ENCODE measurements around the gene KCTD10.
"Not testable (repeated sequence)": the region's sequence is repeated elsewhere in the genome, so short reads cannot be mapped to it uniquely, and the experiment has no call there.

KCTD10 gene

DNA sequence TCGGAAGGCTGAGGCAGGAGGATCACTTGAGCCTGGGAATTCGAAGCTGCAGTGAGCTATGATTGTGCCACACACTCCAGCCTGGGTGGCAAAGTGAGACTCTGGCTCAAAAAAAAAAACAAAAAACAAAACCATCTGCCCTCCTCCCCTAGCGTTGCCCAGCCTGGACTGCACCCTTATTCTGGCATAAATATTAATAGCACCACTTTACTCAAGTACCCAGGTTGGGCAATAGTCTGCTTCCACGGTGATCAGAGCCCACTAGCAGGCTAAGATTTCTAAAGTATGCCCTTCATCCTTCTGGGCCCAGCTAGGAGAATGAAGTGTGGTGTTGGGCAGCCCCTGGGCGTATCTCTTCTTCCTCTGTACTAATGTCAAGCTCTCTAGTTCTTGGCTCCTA, 33.3 kb downstream of the KCTD10 start:
- no peak overlapping the region for H3K4me3 ChIP-seq (ENCODE audit: low read depth, low read length)
- TF ChIP-seq CTCF (IDR thresholded peaks at IDR 0.05; ENCODE audit: borderline replicate concordance, insufficient read depth, low read depth, low read length), result no peak

DNA sequence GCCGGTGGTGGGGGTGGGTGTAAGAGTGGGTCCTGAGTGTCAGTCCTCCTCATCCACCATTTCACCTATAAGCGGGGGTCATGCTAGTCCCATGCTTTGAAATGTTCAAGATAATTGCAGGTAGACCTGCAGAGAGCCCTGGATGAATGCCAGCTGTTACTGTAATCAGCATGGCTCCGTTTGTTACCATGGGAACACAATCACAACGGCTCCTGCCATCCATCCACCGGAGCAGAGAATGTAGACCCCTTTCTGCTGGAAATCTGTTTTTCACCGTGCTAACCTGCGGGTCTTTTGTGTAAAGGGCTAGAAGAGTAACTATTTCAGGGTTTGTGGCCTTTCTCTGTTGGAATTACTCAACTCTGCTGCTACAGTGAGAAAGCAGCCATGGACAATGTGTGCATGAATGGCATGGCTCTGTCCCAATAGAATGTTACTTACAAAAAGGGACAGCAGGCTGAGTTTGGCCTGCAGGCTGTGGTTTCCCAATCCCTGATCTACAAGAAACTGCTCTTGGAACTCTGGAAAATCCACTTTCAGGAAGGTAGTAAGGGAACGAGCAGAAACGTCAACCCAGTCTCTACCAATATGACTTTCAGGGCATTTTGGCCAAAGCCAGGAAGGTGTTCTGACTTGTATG, 36.1 kb downstream of the KCTD10 start:
- no peak for TF ChIP-seq CTCF (IDR thresholded peaks at IDR 0.05; ENCODE audit: borderline replicate concordance, insufficient read depth, low read depth, low read length)
- H3K4me3 ChIP-seq (ENCODE audit: low read depth, low read length), result no peak overlapping the region

DNA sequence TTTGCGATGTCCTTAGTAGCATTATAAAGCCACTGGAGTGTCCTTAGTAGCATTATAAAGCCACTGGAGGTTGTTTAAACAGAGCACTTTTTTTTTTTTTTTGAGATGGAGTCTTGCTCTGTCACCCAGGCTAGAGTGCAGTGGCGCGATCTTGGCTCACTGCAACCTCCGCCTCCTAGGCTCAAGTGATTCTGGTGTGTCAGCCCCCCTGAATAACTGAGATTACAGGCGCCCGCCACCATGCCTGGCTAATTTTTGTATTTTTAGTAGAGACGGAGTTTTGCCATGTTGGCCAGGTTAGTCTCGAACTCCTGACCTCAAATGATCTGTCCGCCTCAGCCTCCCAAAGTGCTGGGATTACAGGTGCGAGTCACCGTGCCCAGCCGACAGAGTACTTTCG, 37.1 kb downstream of the KCTD10 start:
- H3K4me3 ChIP-seq (ENCODE audit: low read depth, low read length), result not testable (repeated sequence)

DNA sequence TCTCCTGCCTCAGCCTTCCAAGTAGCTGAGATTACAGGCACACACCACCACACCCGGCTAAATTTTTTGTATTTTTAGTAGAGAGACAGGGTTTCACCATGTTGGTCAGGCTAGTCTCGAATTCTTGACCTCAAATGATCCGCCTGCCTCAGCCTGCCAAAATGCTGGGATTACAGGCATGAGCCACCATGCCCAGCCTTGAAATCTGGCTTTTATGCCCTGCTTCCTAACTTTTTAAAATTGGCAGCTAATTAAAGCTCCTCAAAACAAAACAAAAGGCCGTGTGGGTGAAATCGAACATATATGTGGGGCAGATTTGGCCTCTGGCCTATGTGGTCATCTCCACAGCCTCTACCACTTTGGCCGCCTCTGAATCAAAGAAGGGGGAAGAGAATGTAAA, 37.9 kb downstream of the KCTD10 start:
- no peak for TF ChIP-seq CTCF (IDR thresholded peaks at IDR 0.05; ENCODE audit: borderline replicate concordance, insufficient read depth, low read depth, low read length)
- H3K4me3 ChIP-seq (ENCODE audit: low read depth, low read length), result no peak overlapping the region

DNA sequence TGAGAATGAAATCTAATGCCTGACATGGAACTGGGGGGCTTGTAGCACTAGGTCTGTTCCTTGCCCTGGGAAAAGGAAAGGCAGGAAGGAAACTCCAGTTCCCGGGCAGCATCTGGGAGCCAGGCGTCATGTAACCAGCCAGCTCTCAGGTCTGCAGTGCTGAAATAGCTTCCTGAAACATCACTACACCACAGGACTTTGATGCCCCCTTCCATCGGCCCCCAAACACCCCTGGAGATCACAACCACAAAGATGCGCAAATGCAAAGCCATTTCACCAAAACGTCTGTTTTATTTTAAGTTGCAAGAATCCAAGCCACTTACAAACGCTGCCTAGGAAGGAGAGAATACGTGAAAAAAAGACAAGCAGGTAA, 40.9 kb downstream of the KCTD10 start:
- H3K4me3 ChIP-seq (ENCODE audit: low read depth, low read length), result no peak overlapping the region
- TF ChIP-seq CTCF (IDR thresholded peaks at IDR 0.05; ENCODE audit: borderline replicate concordance, insufficient read depth, low read depth, low read length), result no peak

GRCh38 chr12:109435428-109436187, 41.5 kb downstream of the KCTD10 start:
- TF ChIP-seq CTCF (IDR thresholded peaks at IDR 0.05; ENCODE audit: borderline replicate concordance, insufficient read depth, low read depth, low read length), result no peak
- H3K4me3 ChIP-seq (ENCODE audit: low read depth, low read length), result no peak overlapping the region

DNA sequence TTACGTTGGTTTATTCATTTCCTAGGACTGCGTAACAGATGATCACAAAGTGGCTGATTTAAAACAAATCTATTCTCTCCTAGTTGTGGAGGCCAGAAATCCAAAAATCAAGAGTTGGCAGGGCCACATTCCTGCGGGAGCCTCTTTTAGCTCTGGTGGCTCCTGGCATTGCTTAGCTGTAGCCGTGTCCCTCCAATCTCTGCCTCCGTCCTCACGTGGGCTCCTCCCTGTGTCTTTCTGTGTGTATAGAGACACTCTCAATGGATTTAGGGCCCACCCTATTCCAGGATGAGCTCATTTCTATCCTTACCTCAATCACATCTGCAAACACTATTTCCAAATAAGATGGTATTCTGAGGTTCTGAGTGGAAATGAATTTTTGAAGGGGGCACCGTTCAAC, 42.5 kb downstream of the KCTD10 start:
- no peak overlapping the region for H3K4me3 ChIP-seq (ENCODE audit: low read depth, low read length)
- TF ChIP-seq CTCF (IDR thresholded peaks at IDR 0.05; ENCODE audit: borderline replicate concordance, insufficient read depth, low read depth, low read length), result no peak
